Colon (tissue), 2 donors: ENCODE results near the gene ARHGEF9.

Experiments
- FAIRE-seq: peaks from 2 replicates; lab custom pipeline; 2012; peaks lifted over from hg19 to GRCh38; lab: Jason Lieb, UNC
- donor health status: control.
- donor health status: control.

ARHGEF9 gene

GRCh38 chrX:63746278-63746677 is 38.7 kb downstream of the ARHGEF9 start:
- no peak for FAIRE-seq

DNA sequence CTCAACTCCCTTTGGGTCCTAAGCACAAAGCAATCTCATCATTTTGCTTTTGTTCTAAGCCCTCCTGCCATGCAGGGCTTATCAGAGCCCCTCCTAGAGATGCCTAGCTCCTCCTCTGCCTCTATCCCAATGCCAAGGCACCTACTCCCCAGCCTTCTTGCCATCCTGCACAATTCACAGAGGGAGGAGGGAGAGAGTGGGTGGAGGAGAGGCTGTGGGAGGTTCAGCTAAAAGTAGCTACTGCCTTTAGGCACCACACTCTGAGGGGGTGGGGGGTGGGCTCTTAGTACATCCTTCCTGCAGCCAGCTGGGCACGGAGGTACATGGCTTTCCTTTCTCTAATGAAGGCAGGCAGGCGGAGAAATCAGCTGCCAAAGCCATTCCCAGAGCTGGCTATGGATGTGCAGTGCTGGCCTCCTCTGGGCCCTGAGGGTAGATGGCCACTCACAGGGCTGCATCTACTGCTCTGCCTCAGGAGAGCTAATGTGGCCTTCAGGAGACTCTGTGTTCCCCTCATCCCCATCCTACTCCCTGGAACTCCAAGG is 40.1 kb downstream of the ARHGEF9 start:
- no peak for FAIRE-seq

DNA sequence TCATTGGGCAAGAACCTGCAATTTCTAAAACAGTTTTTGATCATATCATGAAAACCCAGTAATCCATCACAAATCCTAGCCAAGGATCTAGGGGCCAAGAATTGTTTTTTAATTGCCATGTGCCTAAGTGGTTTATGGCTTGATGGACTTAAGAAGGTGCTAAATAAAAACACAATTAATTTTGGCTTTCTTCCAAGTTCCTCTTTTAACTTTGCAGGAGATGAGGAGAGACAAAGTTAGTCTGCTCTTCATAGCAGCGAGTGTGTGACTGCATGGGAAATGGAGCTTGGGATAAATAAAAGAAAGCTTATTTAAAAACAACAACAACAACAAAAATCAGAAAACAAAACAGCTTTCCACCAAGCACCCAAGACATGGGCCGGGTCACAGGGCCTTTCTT is 41.4 kb downstream of the ARHGEF9 start:
- no peak for FAIRE-seq

DNA sequence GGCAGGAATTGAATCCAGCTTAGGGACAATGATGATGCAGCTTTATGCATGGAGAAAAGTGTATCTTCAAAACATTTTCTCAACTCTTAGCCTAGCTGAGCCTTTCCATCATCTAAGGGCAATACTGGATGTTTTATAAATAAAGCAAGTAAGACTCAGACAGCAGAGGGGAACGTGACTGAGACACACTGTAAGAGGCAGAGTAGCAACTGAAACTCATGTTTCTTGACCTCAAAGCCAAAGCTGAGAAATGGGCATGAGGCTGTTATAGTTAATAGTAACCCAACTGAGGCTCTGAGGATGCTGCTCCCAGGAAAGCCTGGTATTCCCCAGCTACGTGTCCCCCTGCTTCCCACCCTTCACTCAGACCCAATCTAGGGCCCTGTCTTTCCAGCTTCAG is 44.6 kb downstream of the ARHGEF9 start:
- FAIRE-seq, result no peak

DNA sequence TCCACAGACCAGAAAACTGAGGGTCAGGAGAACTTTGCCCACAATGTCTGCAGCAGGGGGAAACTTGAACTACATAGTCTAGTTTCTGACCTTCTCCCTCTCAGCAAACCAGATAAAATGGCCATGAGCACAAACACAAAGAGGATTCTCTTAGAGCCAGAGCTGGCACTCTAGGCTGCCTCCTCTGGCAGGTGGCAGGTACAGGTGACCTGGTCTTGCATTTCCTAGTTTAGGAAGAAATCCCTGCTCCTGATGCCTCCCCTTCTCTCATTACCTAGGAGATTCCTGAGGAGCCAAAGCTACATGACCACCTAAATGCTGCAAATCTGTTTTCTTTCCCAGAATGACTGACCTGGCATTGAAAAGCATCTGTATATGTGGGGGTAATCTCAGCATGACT is 45.1 kb downstream of the ARHGEF9 start:
- FAIRE-seq, result no peak

DNA sequence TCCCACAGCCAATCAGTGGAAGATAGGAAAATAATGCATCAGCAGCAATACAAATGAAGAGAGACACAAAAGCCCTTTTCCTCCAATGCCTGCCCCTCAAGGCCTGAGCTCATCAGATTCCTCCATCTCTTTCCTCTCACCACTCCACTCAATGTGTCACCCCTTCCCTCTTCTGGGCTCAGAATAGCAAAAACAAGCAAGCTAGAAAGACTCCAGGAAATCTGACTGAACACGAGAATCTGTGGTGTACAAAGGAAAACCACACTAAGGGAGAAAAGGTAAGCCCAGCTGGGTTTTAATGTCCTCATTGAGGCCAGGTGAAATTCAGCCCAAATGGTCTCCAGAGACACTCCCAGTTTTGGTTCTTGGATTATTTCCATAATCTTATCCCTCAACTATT is 46.3 kb downstream of the ARHGEF9 start:
- FAIRE-seq, result no peak

- FAIRE-seq, result no peak
Observed at GRCh38 chrX:63737131-63737921, 47.7 kb downstream of the ARHGEF9 start.

GRCh38 chrX:63735882-63736281 is 49.1 kb downstream of the ARHGEF9 start:
- FAIRE-seq, result no peak

GRCh38 chrX:63720293-63720692 is 64.7 kb downstream of the ARHGEF9 start:
- no peak for FAIRE-seq

DNA sequence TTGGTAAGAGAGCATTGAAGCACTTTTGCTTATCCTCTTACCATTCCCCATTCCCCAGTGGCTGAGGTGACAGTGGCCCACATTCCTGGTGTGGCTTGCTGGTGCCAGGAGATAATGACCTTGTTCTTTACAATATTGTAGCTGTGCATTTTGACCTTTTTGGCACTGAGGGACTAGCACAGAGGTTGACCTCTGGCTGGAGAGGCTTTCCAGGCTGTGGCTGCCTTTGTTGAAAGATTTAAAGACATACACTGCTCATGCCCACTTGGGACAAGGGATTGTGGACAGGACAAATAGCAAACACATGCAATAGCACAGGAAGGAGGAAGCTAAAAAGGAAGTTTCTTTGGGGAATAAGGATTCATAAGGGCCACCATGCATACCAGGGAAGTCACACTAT is 65.4 kb downstream of the ARHGEF9 start:
- FAIRE-seq, result no peak

DNA sequence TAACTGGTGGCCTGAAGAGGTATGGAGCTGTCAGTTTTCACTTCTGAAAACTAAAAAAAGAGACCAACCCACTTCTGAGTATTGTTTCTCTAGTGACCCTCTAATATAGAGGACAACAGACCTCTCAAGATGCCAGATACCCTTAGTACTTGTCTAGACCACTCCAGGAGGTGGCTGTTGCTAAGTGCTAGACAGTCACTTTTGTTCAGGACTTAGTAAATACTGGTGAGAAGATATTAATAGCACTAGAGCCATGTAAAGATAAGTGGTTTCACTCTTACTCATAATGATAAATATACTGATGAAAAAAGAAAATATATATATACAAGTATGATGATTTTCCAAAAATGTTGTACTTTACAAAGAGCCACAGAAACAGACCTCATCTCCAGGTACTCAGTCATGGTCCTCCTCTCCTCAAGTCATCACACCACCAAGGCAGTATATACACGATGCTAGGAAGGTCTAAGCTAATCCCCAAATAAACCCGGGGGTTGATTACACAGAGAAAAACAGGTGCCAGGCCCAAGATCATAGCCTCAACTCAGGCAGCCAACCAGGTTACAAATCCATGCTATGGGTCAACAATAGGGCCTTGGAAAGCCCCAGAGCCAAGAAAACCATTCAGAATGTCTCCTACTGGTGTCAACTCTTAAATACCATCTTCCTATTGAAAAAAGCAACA is 66.9 kb downstream of the ARHGEF9 start:
- no peak for FAIRE-seq

GRCh38 chrX:63713526-63713925 is 71.5 kb downstream of the ARHGEF9 start:
- FAIRE-seq, result no peak

- no peak for FAIRE-seq
Observed at GRCh38 chrX:63708801-63709200, 76.2 kb downstream of the ARHGEF9 start.

- FAIRE-seq, result no peak
Observed at GRCh38 chrX:63702556-63702955, 82.5 kb downstream of the ARHGEF9 start.

GRCh38 chrX:63686878-63687714 is 97.9 kb downstream of the ARHGEF9 start:
- FAIRE-seq, result peak; percentile 74

DNA sequence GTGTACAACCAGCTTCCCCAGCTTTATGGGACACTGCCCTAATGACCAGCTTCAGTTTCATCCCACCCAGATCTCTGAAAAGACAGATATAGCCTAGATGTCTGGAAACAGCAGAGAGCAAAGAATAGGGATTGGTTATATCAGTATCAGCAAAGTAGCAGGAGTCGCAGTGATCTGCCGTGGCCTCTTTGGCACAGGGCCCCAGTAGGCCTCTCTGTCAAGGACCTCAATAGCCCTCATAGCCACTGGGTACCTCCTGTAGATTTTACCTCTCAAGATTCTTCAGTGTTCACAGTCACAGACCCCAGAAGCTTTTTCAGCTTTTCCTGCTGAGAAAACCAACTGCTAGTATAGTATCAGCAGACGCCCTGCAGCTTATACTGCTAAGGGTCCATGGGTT is 104.6 kb downstream of the ARHGEF9 start:
- FAIRE-seq, result no peak

DNA sequence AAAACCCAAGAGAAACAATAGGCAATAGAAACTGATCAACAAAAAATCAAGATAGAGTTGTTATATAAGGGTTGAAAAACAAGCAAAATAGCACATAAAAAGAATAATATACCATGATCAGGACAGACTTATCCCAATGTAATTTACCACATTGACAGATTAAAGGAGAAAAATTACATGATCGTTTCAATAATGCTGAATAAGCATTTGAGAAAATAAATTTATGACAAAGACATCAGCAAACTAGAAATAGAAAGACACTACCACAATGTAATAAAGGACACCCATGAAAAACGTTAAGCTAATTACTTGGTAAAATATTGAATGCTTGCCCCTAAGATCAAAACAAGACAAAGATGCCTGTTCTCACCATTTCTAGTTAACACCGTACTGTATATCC is 105.6 kb downstream of the ARHGEF9 start:
- FAIRE-seq, result no peak

DNA sequence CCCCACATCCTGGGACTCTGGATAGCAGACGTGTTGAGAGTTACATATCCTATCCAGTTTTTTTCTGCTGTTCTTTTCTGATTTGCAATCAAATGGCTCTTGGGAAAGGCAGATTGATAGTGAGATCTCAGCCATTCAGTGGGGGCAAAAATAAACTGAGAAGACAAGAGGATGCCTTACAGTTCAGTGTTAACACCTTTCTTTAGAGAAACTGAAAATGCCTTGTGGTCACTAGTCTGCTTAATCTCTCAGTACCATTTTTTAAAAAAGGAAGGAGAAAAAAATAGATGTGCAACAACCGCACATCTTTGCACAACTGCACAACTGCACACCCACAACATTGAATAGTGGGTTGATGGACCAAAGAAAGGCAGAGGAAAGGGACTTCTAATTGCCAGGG is 109.3 kb downstream of the ARHGEF9 start:
- no peak for FAIRE-seq

DNA sequence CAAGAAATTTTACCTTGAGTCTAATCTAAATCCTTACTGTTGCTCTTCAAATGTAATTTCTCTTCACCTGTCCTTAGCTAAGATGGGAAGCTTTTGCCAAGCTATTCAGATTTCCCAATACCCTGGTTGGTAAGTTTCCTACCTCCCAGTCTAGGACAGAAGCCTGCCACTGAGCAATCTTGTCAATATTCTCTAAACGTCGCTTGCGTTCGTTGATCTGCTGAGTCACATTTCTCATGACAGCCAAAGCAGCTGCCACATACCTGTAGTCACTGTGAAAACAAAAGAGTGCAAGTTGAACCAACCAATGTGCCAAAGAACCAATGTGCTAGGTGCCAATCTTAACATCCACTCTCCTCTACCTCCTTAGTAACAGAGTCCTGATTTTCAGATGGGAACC is 111.1 kb downstream of the ARHGEF9 start:
- no peak for FAIRE-seq

DNA sequence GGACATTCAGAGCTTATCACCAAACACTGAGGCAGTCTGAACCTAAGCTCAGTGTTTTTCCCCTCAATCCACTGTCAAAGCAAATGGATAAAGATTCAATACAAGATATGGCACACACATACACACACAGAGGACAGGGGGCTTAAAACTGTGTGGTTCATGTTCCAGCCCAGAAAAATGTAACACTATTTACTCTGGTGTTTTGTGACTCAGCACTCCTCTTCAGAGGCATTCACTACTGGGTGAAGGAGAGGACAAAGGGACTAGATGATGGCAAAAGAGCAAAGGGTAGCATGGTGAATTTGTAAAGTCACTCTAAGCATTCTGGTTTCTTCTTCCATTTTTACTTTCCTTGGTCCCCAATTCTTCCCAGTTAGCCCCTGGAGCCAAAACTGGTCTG is 120.3 kb downstream of the ARHGEF9 start:
- FAIRE-seq, result no peak

- FAIRE-seq, result no peak
Observed at GRCh38 chrX:63664083-63664482, 120.9 kb downstream of the ARHGEF9 start.

GRCh38 chrX:63661676-63662075 is 123.3 kb downstream of the ARHGEF9 start:
- no peak for FAIRE-seq

DNA sequence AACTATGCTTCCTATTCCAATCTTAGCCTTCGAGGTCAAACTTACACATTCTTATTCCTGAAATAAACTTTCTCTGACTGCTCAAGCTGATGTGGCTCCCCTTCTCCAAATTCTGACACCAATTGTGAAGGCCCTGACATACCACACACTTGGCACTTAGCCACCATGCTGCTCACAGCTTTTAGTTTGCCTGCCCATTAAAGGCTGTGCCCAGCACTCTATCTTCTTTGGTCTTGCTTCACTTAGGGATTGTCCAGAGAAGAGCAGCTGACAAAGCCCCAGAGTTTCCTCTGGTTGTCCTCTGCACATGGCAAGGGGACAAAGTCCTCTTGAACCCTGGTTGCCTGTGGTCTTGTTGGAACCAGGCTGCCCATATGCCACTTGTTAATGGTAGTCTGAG is 126.1 kb downstream of the ARHGEF9 start:
- no peak for FAIRE-seq
